IPS DF 4.7 (cell line): ENCODE measurements around the gene UGT1A10.

Experiments used
- DNase-seq: peaks from one replicate; pipeline ENCODE4 v3.0.0-alpha.2; 2013; ENCODE audit warnings: low spot score; ENCODE audit errors: extremely low read depth

Gene UGT1A10

GRCh38 chr2:233820774-233821105 is 184.5 kb downstream of the UGT1A10 start:
- no peak for DNase-seq

DNA sequence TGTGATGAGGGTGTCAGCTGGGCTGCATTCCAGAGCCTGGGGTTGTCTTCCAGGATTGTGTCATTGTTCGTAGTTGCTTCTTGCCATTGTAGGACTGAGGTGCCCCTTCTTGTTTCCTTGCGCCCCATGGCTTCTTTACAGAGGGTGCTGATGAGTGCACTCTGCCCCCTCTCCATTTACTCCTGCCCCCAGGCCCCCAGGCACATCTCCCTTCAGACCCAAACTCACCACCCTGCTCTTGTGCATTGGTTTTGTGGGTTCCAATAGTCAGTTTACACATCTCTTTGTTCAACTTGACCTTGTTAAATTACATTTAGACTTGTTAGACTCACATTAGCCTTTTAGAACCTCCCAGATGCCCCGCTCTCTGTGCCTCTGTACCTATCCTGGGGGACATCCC is 184.9 kb downstream of the UGT1A10 start:
- DNase-seq: no peak

GRCh38 chr2:233821709-233822100 is 185.5 kb downstream of the UGT1A10 start:
- no peak for DNase-seq

GRCh38 chr2:233822101-233822771 is 186.0 kb downstream of the UGT1A10 start:
- no peak for DNase-seq
